Endothelial cell of umbilical vein (primary cell): ENCODE results near the gene GIPC3. TPM values are rescaled to one million over a fixed set of nuclear protein-coding genes. Genes with fewer than 3 reads are reported as not detected.

Experiments
- BruUV-seq: library from RNA; stranded (reverse); fragments of 400-500 nt; replicated peaks from 2 replicates; lab custom pipeline; 2021; lab: Mats Ljungman, UMichigan
- CTCF ChIA-PET: fragments of 300-600, 350-600 bp; sonication (Branson Sonifier 250); formaldehyde crosslinking; loops from one replicate; lab custom pipeline; 2021; ENCODE audit warnings: antibody characterized with exemption, inconsistent platforms; lab: Charles Lee
- POLR2A ChIA-PET: fragments of 300-600, 350-600 bp; sonication (Branson Sonifier 250); formaldehyde crosslinking; loops from one replicate; lab custom pipeline; 2021; ENCODE audit warnings: antibody characterized with exemption, inconsistent platforms; lab: Charles Lee
- DNase-seq: peaks from one replicate; pipeline ENCODE4 v3.0.0-alpha.2; 2011; ENCODE audit warnings: low read depth, low spot score
- FAIRE-seq: peaks from 2 replicates; lab custom pipeline; 2011; peaks lifted over from hg19 to GRCh38; lab: Jason Lieb, UNC
- H2AFZ ChIP-seq: 2 replicates; pipeline ENCODE4 v1.6.0; 2012; ENCODE audit warnings: low read depth, low read length, control low read depth, inconsistent platforms
- H3K27ac ChIP-seq: 2 replicates; pipeline ENCODE4 v1.5.1; 2011; ENCODE audit warnings: low read depth, mild to moderate bottlenecking, control low read depth, low read length, moderate library complexity; ENCODE audit not compliant: insufficient read depth
- H3K27me3 ChIP-seq, 2 experiments: 2 replicates each; pipeline versions ENCODE4 v1.6.0 to v1.6.1; 2011; ENCODE audit warnings: low read length in 2 of 2, mixed read lengths in 1 of 2; ENCODE audit not compliant: control insufficient read depth in 2 of 2, insufficient read depth in 2 of 2
- H3K36me3 ChIP-seq, 2 experiments: 2 replicates in 1 of 2; 3 replicates in 1 of 2; pipeline ENCODE4 v1.5.1; 2011; ENCODE audit warnings: low read length in 2 of 2, mild to moderate bottlenecking in 1 of 2, moderate library complexity in 1 of 2; ENCODE audit not compliant: control insufficient read depth in 2 of 2, insufficient read depth in 2 of 2; ENCODE audit errors: extremely low read depth in 1 of 2
- H3K4me1 ChIP-seq: 3 replicates; pipeline ENCODE4 v1.5.1; 2011; ENCODE audit warnings: mild to moderate bottlenecking, low read length; ENCODE audit not compliant: control insufficient read depth, insufficient read depth; ENCODE audit errors: extremely low read depth
- H3K4me2 ChIP-seq: 2 replicates; pipeline ENCODE4 v1.6.1; 2011; ENCODE audit warnings: low read length, control low read depth, mixed read lengths; ENCODE audit not compliant: insufficient read depth
- H3K4me3 ChIP-seq, 3 experiments: fragments of 200-600 bp in 1 of 3; sonication (generic), shearing (Covaris generic) in 1 of 3; replicated peaks in 1 of 3; 2 replicates each; pipeline ENCODE4 v1.5.1; 2011 to 2016; ENCODE audit warnings: control low read depth in 3 of 3, low read length in 3 of 3, mild to moderate bottlenecking in 2 of 3, inconsistent platforms in 1 of 3, low read depth in 1 of 3, moderate library complexity in 1 of 3; ENCODE audit not compliant: insufficient read depth in 1 of 3
- H3K79me2 ChIP-seq: 2 replicates; pipeline ENCODE4 v1.6.0; 2012; ENCODE audit warnings: low read length, inconsistent platforms; ENCODE audit not compliant: control insufficient read depth, insufficient read depth
- H3K9ac ChIP-seq: replicated peaks from 2 replicates; pipeline ENCODE3; 2011; ENCODE audit warnings: low read length, control low read depth; ENCODE audit not compliant: insufficient read depth; ENCODE audit errors: extremely low read depth
- H3K9me1 ChIP-seq: replicated peaks from 3 replicates; pipeline ENCODE4 v1.6.0; 2011; ENCODE audit warnings: mild to moderate bottlenecking, low read length; ENCODE audit not compliant: control insufficient read depth, insufficient read depth; ENCODE audit errors: extremely low read depth
- H3K9me3 ChIP-seq: replicated peaks from 2 replicates; pipeline ENCODE4 v1.5.1; 2012; ENCODE audit warnings: low read length, inconsistent platforms; ENCODE audit not compliant: control insufficient read depth, insufficient read depth
- H4K20me1 ChIP-seq: replicated peaks from 2 replicates; pipeline ENCODE3; 2011; ENCODE audit warnings: mild to moderate bottlenecking, low read length; ENCODE audit not compliant: control insufficient read depth, insufficient read depth; ENCODE audit errors: extremely low read depth
- CTCF ChIP-seq, 2 donors: IDR thresholded peaks; 1 replicate in 1 of 2; 2 replicates in 1 of 2; pipeline ENCODE4 v1.5.1; 2011; ENCODE audit warnings: low read length in 2 of 2, mild to moderate bottlenecking in 2 of 2, moderate library complexity in 2 of 2, control low read depth in 1 of 2, inconsistent platforms in 1 of 2, low read depth in 1 of 2; ENCODE audit not compliant: insufficient read depth in 1 of 2; ENCODE audit errors: extremely low read depth in 1 of 2
- EZH2 ChIP-seq: IDR thresholded peaks from 2 replicates; pipeline ENCODE4 v1.6.1; 2012; ENCODE audit warnings: borderline replicate concordance, low read depth, mild to moderate bottlenecking, moderate library complexity, low read length, inconsistent platforms; ENCODE audit not compliant: severe bottlenecking
- FOS ChIP-seq: IDR thresholded peaks from 2 replicates; pipeline ENCODE4 v1.6.1; 2011; ENCODE audit warnings: mild to moderate bottlenecking, low read length, moderate library complexity, borderline replicate concordance; ENCODE audit not compliant: insufficient read depth
- GATA2 ChIP-seq: IDR thresholded peaks from 2 replicates; pipeline ENCODE4 v1.7.0; 2011; ENCODE audit warnings: low read depth, mild to moderate bottlenecking, moderate library complexity, mixed read lengths, low read length; ENCODE audit not compliant: insufficient read length, insufficient read depth
- POLR2A ChIP-seq: IDR thresholded peaks from 2 replicates; pipeline ENCODE4 v1.6.1; 2012; ENCODE audit warnings: low read depth, mild to moderate bottlenecking, control low read depth, low read length
- POLR2AphosphoS5 ChIP-seq: IDR thresholded peaks from 2 replicates; pipeline ENCODE4 v1.6.1; 2012; ENCODE audit warnings: low read depth, mild to moderate bottlenecking, control low read depth, low read length, moderate library complexity; ENCODE audit not compliant: insufficient read depth
- dilution Hi-C: fragments of 300-500 bp; cut with MboI; formaldehyde crosslinking; loops from one replicate; pipeline ENCODE4 v1.15.0; 2019; ENCODE audit warnings: low sequenced_read_pairs; ENCODE audit not compliant: extremely low pct_ligation_motif_present
- intact Hi-C: fragments of 100-400 bp; cut with micrococcal nuclease; formaldehyde crosslinking; loops from one replicate; pipeline ENCODE4 v1.10.0; 2022
- polyA plus RNA-seq, 4 experiments: library from polyadenylated mRNA; depleted of rRNA in 3 of 4; stranded (reverse) in 3 of 4; unstranded in 1 of 4; fragments of >200 nt; gene quantifications; 2 replicates each; pipeline versions ENCODE4 v1.2.1 to v1.2.3, GENCODE V29; 2011 to 2012; ENCODE audit warnings: missing spikeins in 1 of 4
- total RNA-seq: library from RNA; stranded (reverse); gene quantifications from 2 replicates; pipeline ENCODE4 v1.2.3, GENCODE V29; 2021

Gene GIPC3
- total and polyA plus RNA-seq, 2 donors (not counting 3 experiments of a cell fraction or from before 2014, with no cell fraction given), result 2.2 to 6.6 TPM

- Histone ChIP-seq H3K4me3 (no peak overlapping the region), H3K27me3 (no peaks in the 10 kb centered on the region), H3K4me1 (peaks cover 23% of the 10 kb centered on the region), H3K4me2 (no peak overlapping the region), H3K9ac (no peak overlapping the region), H2AFZ (no peak overlapping the region), H3K36me3 (peaks cover 0 to 15% of the 10 kb centered on the region in 2 experiments), H3K9me1 (no peaks in the 10 kb centered on the region), H3K9me3 (no peaks in the 10 kb centered on the region), H3K79me2 (no peaks in the 10 kb centered on the region), H4K20me1 (no peaks in the 10 kb centered on the region), H3K27ac (no peak overlapping the region)
- DNase-seq, result no peak
- ChIA-PET CTCF (no interaction called here), POLR2A (no interaction called here)
- no peak for FAIRE-seq
- TF ChIP-seq POLR2AphosphoS5 (no peak), POLR2A (no peak), FOS (no peak)
- intact Hi-C loops, result no loop called here
- dilution Hi-C loops, result no loop called here
- no TSS peak for BruUV-seq
Observed at GRCh38 chr19:3610745-3611717, 25.8 kb downstream of the GIPC3 start.

- intact Hi-C loops, result no loop called here
- no peaks in the 10 kb centered on the region for H3K9me3 ChIP-seq
- no peak for FAIRE-seq
Observed at GRCh38 chr19:3611841-3612240, 26.6 kb downstream of the GIPC3 start.

More at GRCh38 chr19:3611841-3612240, 26.6 kb downstream of the GIPC3 start:
- ChIA-PET POLR2A (no interaction called here), CTCF (no interaction called here)
- Histone ChIP-seq H3K4me1 (peaks cover 20% of the 10 kb centered on the region), H3K36me3 (peaks cover 0 to 15% of the 10 kb centered on the region in 2 experiments), H3K9ac (no peak overlapping the region), H4K20me1 (no peaks in the 10 kb centered on the region), H3K79me2 (no peaks in the 10 kb centered on the region), H2AFZ (no peak overlapping the region), H3K27me3 (no peaks in the 10 kb centered on the region), H3K9me1 (no peaks in the 10 kb centered on the region), H3K4me2 (no peak overlapping the region), H3K4me3 (no peak overlapping the region), H3K27ac (no peak overlapping the region)
- dilution Hi-C loops, result no loop called here
- TSS peak; percentile 41 for BruUV-seq
- DNase-seq, result no peak
- no peak for TF ChIP-seq CTCF (IDR thresholded peaks at IDR 0.05; ENCODE audit: extremely low read depth in 1 of 2, insufficient read depth in 1 of 2, low read depth in 1 of 2, low read length in 2 of 2)
- TF ChIP-seq POLR2AphosphoS5, result no peak
- no peak for TF ChIP-seq POLR2A
- TF ChIP-seq EZH2, result no peak
- no peak for TF ChIP-seq GATA2
